ENCODE results near the gene SGSM1. TPM values are rescaled to one million over a fixed set of nuclear protein-coding genes. Genes with fewer than 3 reads are reported as not detected.

The SGSM1 gene
- total and polyA plus RNA-seq, 2 donors (not counting 1 experiment from before 2014, with no cell fraction given): not detected

GRCh38 chr22:24807284-24807950 lies 1.4 kb downstream of the SGSM1 start:
- Histone ChIP-seq H3K4me2 (ENCODE audit: extremely low read depth, insufficient read depth, low read length) (no peak overlapping the region), H2AFZ (ENCODE audit: low read length) (no peak overlapping the region), H3K9me3 (ENCODE audit: control insufficient read depth, insufficient read depth, low read depth, low read length) (no peaks in the 10 kb centered on the region), H3K27me3 (ENCODE audit: control insufficient read depth, insufficient read depth, low read length) (peaks cover 2% of the 10 kb centered on the region), H3K4me3 (replicated peaks in 1 of 4; ENCODE audit: control extremely low read depth in 1 of 4, insufficient read depth in 1 of 4, low read depth in 3 of 4, low read length in 4 of 4) (no peak overlapping the region), H3K27ac (ENCODE audit: insufficient read depth, low read length) (no peak overlapping the region), H4K20me1 (ENCODE audit: control insufficient read depth, extremely low read depth, insufficient read depth, low read length) (no peaks in the 10 kb centered on the region), H3K4me1 (ENCODE audit: control insufficient read depth, extremely low read depth, insufficient read depth, low read length) (no peaks in the 10 kb centered on the region), H3K9ac (ENCODE audit: insufficient read depth, low read length) (no peak overlapping the region), H3K79me2 (ENCODE audit: control insufficient read depth, insufficient read depth, low read length) (no peaks in the 10 kb centered on the region), H3K36me3 (ENCODE audit: control insufficient read depth, insufficient read depth, low read length) (no peaks in the 10 kb centered on the region)
- DNase-seq (ENCODE audit: low read depth in 2 of 2): peak; percentile 1 to 21
- TF ChIP-seq CTCF (conservative IDR thresholded peaks at IDR 0.05 in 1 of 2, IDR thresholded peaks at IDR 0.05 in 1 of 2; ENCODE audit: low read depth in 1 of 2, low read length in 2 of 2) (no peak), EZH2 (IDR thresholded peaks at IDR 0.05; ENCODE audit: low read length, missing control alignments) (no peak)

- no peak overlapping the region for H3K4me2 ChIP-seq (ENCODE audit: extremely low read depth, insufficient read depth, low read length)
- H3K9ac ChIP-seq (ENCODE audit: insufficient read depth, low read length): no peak overlapping the region
- no peak for DNase-seq (ENCODE audit: low read depth in 2 of 2)
- no peaks in the 10 kb centered on the region for H3K27me3 ChIP-seq (ENCODE audit: control insufficient read depth, insufficient read depth, low read length)
- H3K4me3 ChIP-seq (replicated peaks in 1 of 4; ENCODE audit: control extremely low read depth in 1 of 4, insufficient read depth in 1 of 4, low read depth in 3 of 4, low read length in 4 of 4): no peak overlapping the region
- no peaks in the 10 kb centered on the region for H4K20me1 ChIP-seq (ENCODE audit: control insufficient read depth, extremely low read depth, insufficient read depth, low read length)
- no peaks in the 10 kb centered on the region for H3K36me3 ChIP-seq (ENCODE audit: control insufficient read depth, insufficient read depth, low read length)
- TF ChIP-seq CTCF (conservative IDR thresholded peaks at IDR 0.05 in 1 of 2, IDR thresholded peaks at IDR 0.05 in 1 of 2; ENCODE audit: low read depth in 1 of 2, low read length in 2 of 2) (no peak), EZH2 (IDR thresholded peaks at IDR 0.05; ENCODE audit: low read length, missing control alignments) (no peak)
- H2AFZ ChIP-seq (ENCODE audit: low read length): no peak overlapping the region
- H3K4me1 ChIP-seq (ENCODE audit: control insufficient read depth, extremely low read depth, insufficient read depth, low read length): no peaks in the 10 kb centered on the region
- no peaks in the 10 kb centered on the region for H3K79me2 ChIP-seq (ENCODE audit: control insufficient read depth, insufficient read depth, low read length)
- no peaks in the 10 kb centered on the region for H3K9me3 ChIP-seq (ENCODE audit: control insufficient read depth, insufficient read depth, low read depth, low read length)
- H3K27ac ChIP-seq (ENCODE audit: insufficient read depth, low read length): no peak overlapping the region
Measured at GRCh38 chr22:24809331-24809730, 3.3 kb downstream of the SGSM1 start.

- Histone ChIP-seq H3K27ac (ENCODE audit: insufficient read depth, low read length) (no peak overlapping the region), H3K4me2 (ENCODE audit: extremely low read depth, insufficient read depth, low read length) (no peak overlapping the region), H3K4me1 (ENCODE audit: control insufficient read depth, extremely low read depth, insufficient read depth, low read length) (no peaks in the 10 kb centered on the region)
Measured at GRCh38 chr22:24810043-24810749, 4.2 kb downstream of the SGSM1 start.

More at GRCh38 chr22:24810043-24810749, 4.2 kb downstream of the SGSM1 start:
- H4K20me1 ChIP-seq (ENCODE audit: control insufficient read depth, extremely low read depth, insufficient read depth, low read length): no peaks in the 10 kb centered on the region
- H3K9me3 ChIP-seq (ENCODE audit: control insufficient read depth, insufficient read depth, low read depth, low read length): no peaks in the 10 kb centered on the region
- no peak overlapping the region for H3K4me3 ChIP-seq (replicated peaks in 1 of 4; ENCODE audit: control extremely low read depth in 1 of 4, insufficient read depth in 1 of 4, low read depth in 3 of 4, low read length in 4 of 4)
- no peak overlapping the region for H2AFZ ChIP-seq (ENCODE audit: low read length)
- no peaks in the 10 kb centered on the region for H3K79me2 ChIP-seq (ENCODE audit: control insufficient read depth, insufficient read depth, low read length)
- H3K27me3 ChIP-seq (ENCODE audit: control insufficient read depth, insufficient read depth, low read length): no peaks in the 10 kb centered on the region
- no peak for TF ChIP-seq EZH2 (IDR thresholded peaks at IDR 0.05; ENCODE audit: low read length, missing control alignments)
- TF ChIP-seq CTCF (conservative IDR thresholded peaks at IDR 0.05 in 1 of 2, IDR thresholded peaks at IDR 0.05 in 1 of 2; ENCODE audit: low read depth in 1 of 2, low read length in 2 of 2): no peak
- no peaks in the 10 kb centered on the region for H3K36me3 ChIP-seq (ENCODE audit: control insufficient read depth, insufficient read depth, low read length)
- no peak overlapping the region for H3K9ac ChIP-seq (ENCODE audit: insufficient read depth, low read length)
- no peak for DNase-seq (ENCODE audit: low read depth in 2 of 2)

Measured in fibroblast of lung (primary cell).